ENCODE measurements around the gene CD151.

DNA sequence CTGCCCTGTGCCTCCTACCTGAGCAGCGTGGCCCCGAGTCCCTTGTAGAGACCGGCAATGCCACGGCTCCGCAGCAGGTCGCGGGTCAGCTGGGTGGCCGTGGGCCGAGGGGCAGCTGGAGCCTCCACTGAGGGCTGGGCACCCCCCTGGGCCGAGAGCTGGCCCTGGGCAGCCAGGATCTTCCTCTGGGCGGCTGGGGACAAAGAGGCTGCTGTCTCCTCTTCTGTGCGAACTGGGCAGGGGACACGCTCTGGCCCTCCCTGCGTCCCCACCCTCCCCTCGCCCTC is 40.3 kb upstream of the CD151 start:
- TF ChIP-seq, protein P1, sequence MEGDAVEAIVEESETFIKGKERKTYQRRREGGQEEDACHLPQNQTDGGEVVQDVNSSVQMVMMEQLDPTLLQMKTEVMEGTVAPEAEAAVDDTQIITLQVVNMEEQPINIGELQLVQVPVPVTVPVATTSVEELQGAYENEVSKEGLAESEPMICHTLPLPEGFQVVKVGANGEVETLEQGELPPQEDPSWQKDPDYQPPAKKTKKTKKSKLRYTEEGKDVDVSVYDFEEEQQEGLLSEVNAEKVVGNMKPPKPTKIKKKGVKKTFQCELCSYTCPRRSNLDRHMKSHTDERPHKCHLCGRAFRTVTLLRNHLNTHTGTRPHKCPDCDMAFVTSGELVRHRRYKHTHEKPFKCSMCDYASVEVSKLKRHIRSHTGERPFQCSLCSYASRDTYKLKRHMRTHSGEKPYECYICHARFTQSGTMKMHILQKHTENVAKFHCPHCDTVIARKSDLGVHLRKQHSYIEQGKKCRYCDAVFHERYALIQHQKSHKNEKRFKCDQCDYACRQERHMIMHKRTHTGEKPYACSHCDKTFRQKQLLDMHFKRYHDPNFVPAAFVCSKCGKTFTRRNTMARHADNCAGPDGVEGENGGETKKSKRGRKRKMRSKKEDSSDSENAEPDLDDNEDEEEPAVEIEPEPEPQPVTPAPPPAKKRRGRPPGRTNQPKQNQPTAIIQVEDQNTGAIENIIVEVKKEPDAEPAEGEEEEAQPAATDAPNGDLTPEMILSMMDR (IDR thresholded peaks at IDR 0.05 in 2 of 3, conservative IDR thresholded peaks at IDR 0.05 in 1 of 3; ENCODE audit: borderline replicate concordance in 1 of 3, insufficient read depth in 1 of 3, low read depth in 2 of 3, low read length in 2 of 3): no peak
- no peak for TF ChIP-seq EZH2 (IDR thresholded peaks at IDR 0.05)
- TF ChIP-seq SP1 (IDR thresholded peaks at IDR 0.05; ENCODE audit: low read depth): no peak
- TF ChIP-seq CBX3 (IDR thresholded peaks at IDR 0.05; ENCODE audit: low read depth): no peak
- no peak for TF ChIP-seq POLR2AphosphoS5 (IDR thresholded peaks at IDR 0.05; ENCODE audit: low read depth, low read length)
- no peak for TF ChIP-seq RAD21 (IDR thresholded peaks at IDR 0.05; ENCODE audit: low read depth)
- TF ChIP-seq TCF7L2 (IDR thresholded peaks at IDR 0.05; ENCODE audit: borderline replicate concordance, extremely low read depth, insufficient read depth, insufficient read length): no peak
